ENCODE results near the gene NEURL4. TPM values are rescaled to one million over a fixed set of nuclear protein-coding genes. Genes with fewer than 3 reads are reported as not detected.

Gene NEURL4
- total and polyA plus RNA-seq, 2 donors (not counting 1 experiment from before 2014, with no cell fraction given), result 6.0 to 20.1 TPM

- H4K20me1 ChIP-seq (ENCODE audit: control insufficient read depth, extremely low read depth, insufficient read depth, low read length), result no peaks in the 10 kb centered on the region
- no peak overlapping the region for H3K9ac ChIP-seq (ENCODE audit: insufficient read depth, low read length)
- no peak overlapping the region for H2AFZ ChIP-seq (ENCODE audit: low read length)
- no peaks in the 10 kb centered on the region for H3K36me3 ChIP-seq (ENCODE audit: control insufficient read depth, insufficient read depth, low read length)
- no peak for DNase-seq (ENCODE audit: low read depth in 2 of 2)
- TF ChIP-seq CTCF (conservative IDR thresholded peaks at IDR 0.05 in 1 of 2, IDR thresholded peaks at IDR 0.05 in 1 of 2; ENCODE audit: low read depth in 1 of 2, low read length in 2 of 2) (no peak), EZH2 (IDR thresholded peaks at IDR 0.05; ENCODE audit: low read length, missing control alignments) (no peak)
- no peaks in the 10 kb centered on the region for H3K4me1 ChIP-seq (ENCODE audit: control insufficient read depth, extremely low read depth, insufficient read depth, low read length)
- H3K27ac ChIP-seq (ENCODE audit: insufficient read depth, low read length), result no peak overlapping the region
- peaks cover 50% of the 10 kb centered on the region for H3K27me3 ChIP-seq (ENCODE audit: control insufficient read depth, insufficient read depth, low read length)
- no peak overlapping the region for H3K4me2 ChIP-seq (ENCODE audit: extremely low read depth, insufficient read depth, low read length)
- no peaks in the 10 kb centered on the region for H3K79me2 ChIP-seq (ENCODE audit: control insufficient read depth, insufficient read depth, low read length)
- H3K4me3 ChIP-seq (replicated peaks in 1 of 4; ENCODE audit: control extremely low read depth in 1 of 4, insufficient read depth in 1 of 4, low read depth in 3 of 4, low read length in 4 of 4), result no peak overlapping the region
- no peaks in the 10 kb centered on the region for H3K9me3 ChIP-seq (ENCODE audit: control insufficient read depth, insufficient read depth, low read depth, low read length)
These were observed 39.7 kb downstream of the NEURL4 start for GRCh38 chr17:7289256-7290032.

- DNase-seq (ENCODE audit: low read depth in 2 of 2), result no peak
- H3K9me3 ChIP-seq (ENCODE audit: control insufficient read depth, insufficient read depth, low read depth, low read length), result no peaks in the 10 kb centered on the region
- H3K36me3 ChIP-seq (ENCODE audit: control insufficient read depth, insufficient read depth, low read length), result no peaks in the 10 kb centered on the region
- no peak overlapping the region for H2AFZ ChIP-seq (ENCODE audit: low read length)
- no peak overlapping the region for H3K27ac ChIP-seq (ENCODE audit: insufficient read depth, low read length)
- no peak overlapping the region for H3K4me2 ChIP-seq (ENCODE audit: extremely low read depth, insufficient read depth, low read length)
- peaks cover 7% of the 10 kb centered on the region for H3K4me1 ChIP-seq (ENCODE audit: control insufficient read depth, extremely low read depth, insufficient read depth, low read length)
- H3K27me3 ChIP-seq (ENCODE audit: control insufficient read depth, insufficient read depth, low read length), result peaks cover 41% of the 10 kb centered on the region
- no peaks in the 10 kb centered on the region for H3K79me2 ChIP-seq (ENCODE audit: control insufficient read depth, insufficient read depth, low read length)
- no peak for TF ChIP-seq EZH2 (IDR thresholded peaks at IDR 0.05; ENCODE audit: low read length, missing control alignments)
- TF ChIP-seq CTCF (conservative IDR thresholded peaks at IDR 0.05 in 1 of 2, IDR thresholded peaks at IDR 0.05 in 1 of 2; ENCODE audit: low read depth in 1 of 2, low read length in 2 of 2), result no peak
- no peak overlapping the region for H3K4me3 ChIP-seq (replicated peaks in 1 of 4; ENCODE audit: control extremely low read depth in 1 of 4, insufficient read depth in 1 of 4, low read depth in 3 of 4, low read length in 4 of 4)
- no peak overlapping the region for H3K9ac ChIP-seq (ENCODE audit: insufficient read depth, low read length)
- H4K20me1 ChIP-seq (ENCODE audit: control insufficient read depth, extremely low read depth, insufficient read depth, low read length), result no peaks in the 10 kb centered on the region
These were observed 43.5 kb downstream of the NEURL4 start for GRCh38 chr17:7285679-7286078.

- Histone ChIP-seq H3K4me2 (ENCODE audit: extremely low read depth, insufficient read depth, low read length) (no peak overlapping the region), H3K9ac (ENCODE audit: insufficient read depth, low read length) (no peak overlapping the region), H3K4me1 (ENCODE audit: control insufficient read depth, extremely low read depth, insufficient read depth, low read length) (peaks cover 8% of the 10 kb centered on the region), H4K20me1 (ENCODE audit: control insufficient read depth, extremely low read depth, insufficient read depth, low read length) (no peaks in the 10 kb centered on the region), H3K79me2 (ENCODE audit: control insufficient read depth, insufficient read depth, low read length) (no peaks in the 10 kb centered on the region), H3K27me3 (ENCODE audit: control insufficient read depth, insufficient read depth, low read length) (peaks cover 35% of the 10 kb centered on the region), H3K36me3 (ENCODE audit: control insufficient read depth, insufficient read depth, low read length) (no peaks in the 10 kb centered on the region), H3K4me3 (replicated peaks in 1 of 4; ENCODE audit: control extremely low read depth in 1 of 4, insufficient read depth in 1 of 4, low read depth in 3 of 4, low read length in 4 of 4) (no peak overlapping the region), H2AFZ (ENCODE audit: low read length) (no peak overlapping the region), H3K27ac (ENCODE audit: insufficient read depth, low read length) (no peak overlapping the region), H3K9me3 (ENCODE audit: control insufficient read depth, insufficient read depth, low read depth, low read length) (no peaks in the 10 kb centered on the region)
- DNase-seq (ENCODE audit: low read depth in 2 of 2), result no peak
- TF ChIP-seq EZH2 (IDR thresholded peaks at IDR 0.05; ENCODE audit: low read length, missing control alignments) (no peak), CTCF (conservative IDR thresholded peaks at IDR 0.05 in 1 of 2, IDR thresholded peaks at IDR 0.05 in 1 of 2; ENCODE audit: low read depth in 1 of 2, low read length in 2 of 2) (no peak)
These were observed 44.2 kb downstream of the NEURL4 start for GRCh38 chr17:7284911-7285310.
